ENCODE data around the gene PLCXD3.

DNA sequence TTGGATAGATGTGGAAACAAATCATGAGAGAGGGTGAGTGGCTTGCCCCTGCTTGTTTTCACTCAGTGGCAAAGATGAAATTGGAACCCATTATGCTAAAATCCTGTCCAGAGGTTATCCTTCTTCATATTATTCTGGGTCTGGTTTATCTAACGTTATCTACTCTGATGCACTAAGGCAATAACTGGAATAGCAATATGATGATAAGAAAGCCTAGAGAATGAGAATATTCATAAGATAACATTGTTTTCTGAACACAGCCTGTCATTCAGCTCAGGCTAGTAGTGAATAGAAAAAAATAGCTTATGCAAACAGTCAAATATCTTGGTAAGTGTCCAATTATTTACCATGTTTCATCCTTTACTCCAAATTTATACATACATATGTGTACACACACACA is 165.1 kb downstream of the PLCXD3 start:
- TF ChIP-seq, protein P1, sequence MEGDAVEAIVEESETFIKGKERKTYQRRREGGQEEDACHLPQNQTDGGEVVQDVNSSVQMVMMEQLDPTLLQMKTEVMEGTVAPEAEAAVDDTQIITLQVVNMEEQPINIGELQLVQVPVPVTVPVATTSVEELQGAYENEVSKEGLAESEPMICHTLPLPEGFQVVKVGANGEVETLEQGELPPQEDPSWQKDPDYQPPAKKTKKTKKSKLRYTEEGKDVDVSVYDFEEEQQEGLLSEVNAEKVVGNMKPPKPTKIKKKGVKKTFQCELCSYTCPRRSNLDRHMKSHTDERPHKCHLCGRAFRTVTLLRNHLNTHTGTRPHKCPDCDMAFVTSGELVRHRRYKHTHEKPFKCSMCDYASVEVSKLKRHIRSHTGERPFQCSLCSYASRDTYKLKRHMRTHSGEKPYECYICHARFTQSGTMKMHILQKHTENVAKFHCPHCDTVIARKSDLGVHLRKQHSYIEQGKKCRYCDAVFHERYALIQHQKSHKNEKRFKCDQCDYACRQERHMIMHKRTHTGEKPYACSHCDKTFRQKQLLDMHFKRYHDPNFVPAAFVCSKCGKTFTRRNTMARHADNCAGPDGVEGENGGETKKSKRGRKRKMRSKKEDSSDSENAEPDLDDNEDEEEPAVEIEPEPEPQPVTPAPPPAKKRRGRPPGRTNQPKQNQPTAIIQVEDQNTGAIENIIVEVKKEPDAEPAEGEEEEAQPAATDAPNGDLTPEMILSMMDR (optimal IDR thresholded peaks at IDR 0.05 in 1 of 3, IDR thresholded peaks at IDR 0.05 in 1 of 3, conservative IDR thresholded peaks at IDR 0.05 in 1 of 3; ENCODE audit: extremely low read depth in 1 of 3, insufficient read depth in 2 of 3, low read length in 3 of 3) = no peak
- no peak for TF ChIP-seq EZH2 (IDR thresholded peaks at IDR 0.05; ENCODE audit: low read length)
